Activated naive CD4-positive, alpha-beta T cell treated with Interleukin-2 at 50 U/mL for 16 hours (primary cell): Measurements from ENCODE around the gene NDUFB6.
A peak's percentile ranks its signal among the peaks of the same experiment; 100 is the strongest.
"Not testable (repeated sequence)": the region's sequence is repeated elsewhere in the genome, so short reads cannot be mapped to it uniquely, and the experiment has no call there.

Experiments used
- DNase-seq: peaks from one replicate; pipeline ENCODE4 v3.0.0-alpha.2; 2020

Gene NDUFB6

DNA sequence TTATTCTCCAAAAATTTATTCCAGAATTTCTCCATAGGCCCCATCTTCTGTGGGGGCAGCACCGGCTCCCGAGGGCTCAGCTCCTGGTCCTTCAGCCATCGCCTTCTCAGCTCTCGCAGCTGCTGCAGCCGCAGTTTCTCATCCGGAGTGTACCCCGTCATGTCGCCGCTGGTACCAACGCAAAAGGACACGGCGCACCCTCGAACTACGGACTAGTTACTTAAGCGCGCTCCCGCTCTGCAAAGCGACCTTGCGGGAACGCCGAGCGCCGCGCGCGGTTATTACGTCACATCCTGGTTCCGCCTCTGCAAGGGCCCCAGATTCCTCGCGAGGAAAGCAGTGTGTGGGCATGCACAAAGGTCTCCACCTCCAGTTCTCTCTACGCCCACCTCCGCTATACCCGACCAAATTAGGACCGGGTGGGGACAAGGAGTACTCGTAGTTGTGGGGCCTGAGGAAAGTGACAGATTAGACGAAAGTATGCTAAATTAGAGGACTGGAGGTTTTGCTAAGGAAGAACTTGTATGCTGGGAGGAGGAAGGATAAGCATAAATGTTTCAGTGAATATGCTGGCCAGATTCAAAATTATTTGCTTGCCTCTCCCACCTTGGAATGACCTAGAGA, at the start of gene NDUFB6:
TSS of gene NDUFB6 (minus strand) at position 260 of the 624 bp plus-strand sequence. CDS start at position 161, 99 bp downstream.
- peak; percentile 96 for DNase-seq

- DNase-seq, result no peak
Observed at GRCh38 chr9:32618261-32618660, 45.3 kb upstream of the NDUFB6 start.

GRCh38 chr9:32606811-32607210, 33.9 kb upstream of the NDUFB6 start:
- no peak for DNase-seq

- no peak for DNase-seq
Observed at GRCh38 chr9:32603914-32604852, 31.2 kb upstream of the NDUFB6 start.

- DNase-seq, result not testable (repeated sequence)
Observed at GRCh38 chr9:32599021-32599420, 26.1 kb upstream of the NDUFB6 start.

DNA sequence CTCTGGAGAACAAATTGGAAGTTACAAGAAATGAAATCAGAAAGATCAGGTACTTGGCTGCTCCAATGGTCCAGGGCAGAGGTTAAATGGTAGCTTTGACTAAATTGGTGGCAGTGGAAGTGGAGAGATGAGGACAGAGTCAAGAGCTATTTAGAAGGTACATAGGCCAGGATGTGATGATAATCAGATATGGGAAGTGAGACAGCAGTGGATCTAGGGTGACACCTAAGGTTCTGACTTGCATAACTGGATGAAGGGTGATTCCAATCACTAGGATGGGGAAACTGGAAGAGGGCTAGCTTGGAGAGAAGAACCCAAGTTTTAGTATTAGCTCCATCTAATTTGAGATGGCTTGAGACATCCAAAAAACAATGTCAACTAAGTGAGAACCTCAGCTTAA, 24.0 kb upstream of the NDUFB6 start:
- no peak for DNase-seq

- DNase-seq, result no peak
Observed at GRCh38 chr9:32596096-32596865, 23.3 kb upstream of the NDUFB6 start.

- no peak for DNase-seq
Observed at GRCh38 chr9:32590898-32591297, 17.9 kb upstream of the NDUFB6 start.

- DNase-seq, result no peak
Observed at GRCh38 chr9:32590476-32590875, 17.5 kb upstream of the NDUFB6 start.

- no peak for DNase-seq
Observed at GRCh38 chr9:32589083-32589723, 16.2 kb upstream of the NDUFB6 start.

- no peak for DNase-seq
Observed at GRCh38 chr9:32587901-32588300, 14.9 kb upstream of the NDUFB6 start.

DNA sequence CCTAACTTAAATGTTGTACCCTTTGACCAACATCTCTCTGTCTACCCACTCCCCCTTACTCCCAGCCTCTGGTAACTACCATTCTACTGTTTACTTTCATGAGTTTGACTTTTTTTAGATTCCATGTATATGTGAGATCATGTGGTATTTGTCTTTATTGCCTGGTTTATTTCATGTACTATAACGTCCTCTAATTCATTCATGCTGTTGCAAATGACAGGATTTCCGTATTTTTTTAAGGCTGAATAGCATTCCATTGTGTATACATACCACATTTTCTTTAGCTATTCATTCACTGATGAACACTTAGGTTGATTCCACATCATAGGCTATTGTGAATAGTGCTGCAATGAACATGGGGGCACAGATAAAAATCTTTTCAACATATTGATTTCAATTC, 11.8 kb upstream of the NDUFB6 start:
- no peak for DNase-seq

GRCh38 chr9:32581512-32582143, 8.7 kb upstream of the NDUFB6 start:
- DNase-seq, result no peak

GRCh38 chr9:32580631-32581300, 7.8 kb upstream of the NDUFB6 start:
- no peak for DNase-seq

DNA sequence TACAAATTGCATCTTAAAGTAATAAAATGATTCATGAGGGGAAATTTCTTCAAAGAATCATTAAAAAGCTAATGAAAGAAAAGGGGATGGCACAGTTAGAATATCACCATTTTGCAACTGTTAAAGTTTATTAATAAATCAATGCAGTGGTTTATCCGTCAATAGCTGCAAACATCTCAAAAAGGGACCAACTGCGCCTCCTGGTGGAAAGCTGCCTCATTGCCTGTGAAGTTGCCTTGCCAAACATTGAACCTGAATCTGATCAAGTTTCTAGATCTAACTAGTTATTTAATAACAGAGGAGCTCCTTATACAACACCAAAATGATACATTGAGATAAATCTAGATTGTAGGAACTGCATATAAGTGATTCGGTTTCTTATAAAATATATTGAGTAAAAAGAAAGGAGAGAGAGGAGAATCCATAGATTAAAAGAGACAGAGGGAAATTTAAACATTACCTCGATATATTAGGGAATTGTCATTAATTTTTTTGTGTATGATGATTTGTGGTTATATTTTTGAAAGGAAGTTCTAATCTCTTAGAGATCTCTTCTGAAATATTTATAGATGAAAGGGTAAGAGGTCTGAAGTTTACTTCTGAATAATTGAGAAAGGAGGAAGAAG, 6.9 kb upstream of the NDUFB6 start:
- peak; percentile 82 for DNase-seq

GRCh38 chr9:32578976-32579375, 6.0 kb upstream of the NDUFB6 start:
- no peak for DNase-seq

GRCh38 chr9:32577316-32577715, 4.4 kb upstream of the NDUFB6 start:
- DNase-seq, result no peak

- no peak for DNase-seq
Observed at GRCh38 chr9:32574858-32575257, 1.9 kb upstream of the NDUFB6 start.

GRCh38 chr9:32573821-32574220, 862 bp upstream of the NDUFB6 start:
- DNase-seq, result no peak

- peak; percentile 75 for DNase-seq
Observed at GRCh38 chr9:32571969-32572899, 725 bp downstream of the NDUFB6 start.
